Caco-2 (cell line): Measurements from ENCODE around the gene ZDHHC19. TPM values are rescaled to one million over a fixed set of nuclear protein-coding genes. Genes with fewer than 3 reads are reported as not detected.
"Not testable (repeated sequence)": the region's sequence is repeated elsewhere in the genome, so short reads cannot be mapped to it uniquely, and the experiment has no call there.

ENCODE experiments used
- BruUV-seq: library from RNA; stranded (reverse); fragments of 400-500 nt; replicated peaks from 2 replicates; lab custom pipeline; 2021; lab: Mats Ljungman, UMichigan
- CTCF ChIA-PET: fragments of 300-600 bp; sonication (Branson Sonifier 250); formaldehyde crosslinking; loops from one replicate; lab custom pipeline; 2022; ENCODE audit warnings: antibody characterized with exemption; lab: Charles Lee
- POLR2A ChIA-PET: fragments of 300-600 bp; sonication (Branson Sonifier 250); formaldehyde crosslinking; loops from one replicate; lab custom pipeline; 2022; ENCODE audit warnings: antibody characterized with exemption; lab: Charles Lee
- DNase-seq, 2 experiments: peaks; one replicate each; pipeline versions ENCODE4 v3.0.0 to v3.0.0-alpha.2; 2020 to 2022
- H3K27me3 ChIP-seq: replicated peaks from 2 replicates; pipeline ENCODE4 v1.6.0; 2011; ENCODE audit warnings: low read length; ENCODE audit not compliant: control insufficient read depth, insufficient read depth
- H3K36me3 ChIP-seq: 2 replicates; pipeline ENCODE4 v1.5.1; 2011; ENCODE audit warnings: low read length; ENCODE audit not compliant: control insufficient read depth, insufficient read depth
- H3K4me1 ChIP-seq: fragments of 250-450 bp; sonication (Bioruptor Pico); 2 replicates; pipeline ENCODE4 v1.5.1; 2020; ENCODE audit warnings: mild to moderate bottlenecking
- H3K4me3 ChIP-seq: 2 replicates; pipeline ENCODE4 v1.5.1; 2011; ENCODE audit warnings: low read depth, mild to moderate bottlenecking, control low read depth, low read length
- H3K9me3 ChIP-seq: fragments of 250-450 bp; sonication (Bioruptor Pico); 2 replicates; pipeline ENCODE4 v1.5.1; 2020; ENCODE audit warnings: mild to moderate bottlenecking, moderate library complexity
- H3K27ac Mint-ChIP-seq: one replicate; pipeline ENCODE4 v1.8.0; 2022; ENCODE audit warnings: mixed read lengths; ENCODE audit not compliant: unreplicated experiment
- H3K27me3 Mint-ChIP-seq: one replicate; pipeline ENCODE4 v1.8.0; 2022; ENCODE audit warnings: mixed read lengths; ENCODE audit not compliant: insufficient read depth, unreplicated experiment
- H3K36me3 Mint-ChIP-seq: one replicate; pipeline ENCODE4 v1.8.0; 2022; ENCODE audit warnings: mild to moderate bottlenecking, mixed read lengths; ENCODE audit not compliant: insufficient read depth, unreplicated experiment
- H3K4me1 Mint-ChIP-seq: one replicate; pipeline ENCODE4 v1.8.0; 2022; ENCODE audit warnings: low read depth, mixed read lengths; ENCODE audit not compliant: unreplicated experiment
- H3K4me3 Mint-ChIP-seq: one replicate; pipeline ENCODE4 v1.8.0; 2022; ENCODE audit warnings: mild to moderate bottlenecking, moderate library complexity, mixed read lengths; ENCODE audit not compliant: unreplicated experiment
- H3K9me3 Mint-ChIP-seq: one replicate; pipeline ENCODE4 v1.8.0; 2022; ENCODE audit warnings: mixed read lengths; ENCODE audit not compliant: unreplicated experiment
- intact Hi-C: fragments of 100-400 bp; cut with micrococcal nuclease; formaldehyde crosslinking; loops from one replicate; pipeline ENCODE4 v1.10.0; 2022; ENCODE audit not compliant: unreplicated experiment
- total RNA-seq: library from RNA; stranded (reverse); gene quantifications from 2 replicates; pipeline ENCODE4 v1.2.3, GENCODE V29; 2022
- TF ChIP-seq, protein P1 (sequence below), 2 experiments: fragments of 200-600 bp in 1 of 2; IDR thresholded peaks; 1 replicate in 1 of 2; 2 replicates in 1 of 2; pipeline versions ENCODE4 v1.5.1 to v1.8.0; 2011 to 2022; ENCODE audit warnings: antibody characterized with exemption in 1 of 2, control low read depth in 1 of 2, inconsistent platforms in 1 of 2, low read depth in 1 of 2, low read length in 1 of 2, mild to moderate bottlenecking in 1 of 2, moderate library complexity in 1 of 2; ENCODE audit not compliant: insufficient read depth in 1 of 2, severe bottlenecking in 1 of 2, unreplicated experiment in 1 of 2

The ZDHHC19 gene
- total RNA-seq, 1 experiment from 2014 or later = not detected

DNA sequence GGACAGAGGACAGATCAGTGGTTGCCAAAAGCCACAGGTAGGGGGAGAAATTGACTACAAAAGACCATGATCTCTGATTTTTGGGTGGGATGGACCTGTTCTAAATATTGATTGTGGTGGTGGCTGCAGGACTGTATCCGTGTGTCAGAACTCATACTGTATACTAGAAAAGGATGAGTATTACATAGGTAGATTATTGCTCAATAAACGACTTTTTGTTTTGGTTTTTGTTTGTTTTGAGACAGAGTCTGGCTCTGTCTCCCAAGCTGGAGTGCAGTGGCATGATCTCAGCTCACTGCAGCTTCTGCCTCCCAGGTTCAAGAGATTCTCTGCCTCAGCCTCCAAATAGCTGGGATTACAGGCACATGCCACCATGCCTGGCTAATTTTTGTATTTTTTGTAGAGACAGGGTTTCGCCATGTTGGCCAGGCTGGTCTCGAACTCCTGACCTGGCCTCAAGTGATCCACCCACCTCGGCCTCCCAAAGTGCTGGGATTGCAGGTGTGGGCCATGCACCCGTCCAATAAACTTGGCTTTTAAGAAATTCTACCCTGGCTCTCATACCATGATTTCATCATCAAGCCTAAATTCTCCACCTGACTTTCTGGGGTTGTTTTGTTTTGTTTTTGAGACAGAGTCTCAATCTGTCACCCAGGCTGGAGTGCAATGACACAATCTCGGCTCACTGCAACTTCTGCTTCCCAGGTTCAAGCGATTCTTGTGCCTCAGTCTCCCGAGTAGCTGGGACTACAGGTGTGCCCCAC is 5.6 kb downstream of the ZDHHC19 start:
- H3K4me3 ChIP-seq, intact Hi-C loops, BruUV-seq, H3K4me1 ChIP-seq, DNase-seq, H3K4me3 Mint-ChIP-seq, H3K27me3 ChIP-seq, H3K36me3 Mint-ChIP-seq, POLR2A ChIA-PET, H3K4me1 Mint-ChIP-seq, CTCF ChIA-PET, H3K27ac Mint-ChIP-seq, H3K36me3 ChIP-seq, H3K9me3 Mint-ChIP-seq, H3K27me3 Mint-ChIP-seq, H3K9me3 ChIP-seq: not testable (repeated sequence)

DNA sequence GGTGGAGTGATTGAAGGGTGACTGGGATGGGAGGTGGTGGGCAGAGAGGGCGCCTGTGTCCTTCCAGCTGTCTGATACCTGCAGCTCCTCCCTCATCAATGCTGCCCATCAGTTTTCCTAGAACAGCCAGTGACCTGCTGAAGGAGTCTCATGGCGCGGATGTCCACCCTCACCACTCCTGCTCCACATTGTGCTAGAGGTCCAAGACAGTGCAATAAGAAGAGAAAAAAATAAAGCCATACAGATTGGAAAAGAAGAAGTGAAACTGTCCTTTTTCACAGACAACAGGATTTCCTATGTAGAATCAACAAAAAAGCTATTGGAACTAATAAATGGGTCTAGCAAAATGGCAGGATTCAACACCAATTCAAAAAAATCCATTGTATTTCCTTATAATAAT is 7.4 kb downstream of the ZDHHC19 start:
- CTCF ChIA-PET = no interaction called here
- intact Hi-C loops = no loop called here
- Mint-ChIP-seq H3K27me3 (no peaks in the 10 kb centered on the region), H3K9me3 (no peaks in the 10 kb centered on the region), H3K4me3 (no peak overlapping the region), H3K4me1 (no peaks in the 10 kb centered on the region), H3K36me3 (peaks cover 5% of the 10 kb centered on the region), H3K27ac (no peak overlapping the region)
- Histone ChIP-seq H3K27me3 (no peaks in the 10 kb centered on the region), H3K4me1 (no peaks in the 10 kb centered on the region), H3K9me3 (no peaks in the 10 kb centered on the region; the same call in 1 of the 2 replicates), H3K36me3 (no peaks in the 10 kb centered on the region), H3K4me3 (no peak overlapping the region)
- POLR2A ChIA-PET = no interaction called here
- DNase-seq = no peak
- TF ChIP-seq, protein P1, sequence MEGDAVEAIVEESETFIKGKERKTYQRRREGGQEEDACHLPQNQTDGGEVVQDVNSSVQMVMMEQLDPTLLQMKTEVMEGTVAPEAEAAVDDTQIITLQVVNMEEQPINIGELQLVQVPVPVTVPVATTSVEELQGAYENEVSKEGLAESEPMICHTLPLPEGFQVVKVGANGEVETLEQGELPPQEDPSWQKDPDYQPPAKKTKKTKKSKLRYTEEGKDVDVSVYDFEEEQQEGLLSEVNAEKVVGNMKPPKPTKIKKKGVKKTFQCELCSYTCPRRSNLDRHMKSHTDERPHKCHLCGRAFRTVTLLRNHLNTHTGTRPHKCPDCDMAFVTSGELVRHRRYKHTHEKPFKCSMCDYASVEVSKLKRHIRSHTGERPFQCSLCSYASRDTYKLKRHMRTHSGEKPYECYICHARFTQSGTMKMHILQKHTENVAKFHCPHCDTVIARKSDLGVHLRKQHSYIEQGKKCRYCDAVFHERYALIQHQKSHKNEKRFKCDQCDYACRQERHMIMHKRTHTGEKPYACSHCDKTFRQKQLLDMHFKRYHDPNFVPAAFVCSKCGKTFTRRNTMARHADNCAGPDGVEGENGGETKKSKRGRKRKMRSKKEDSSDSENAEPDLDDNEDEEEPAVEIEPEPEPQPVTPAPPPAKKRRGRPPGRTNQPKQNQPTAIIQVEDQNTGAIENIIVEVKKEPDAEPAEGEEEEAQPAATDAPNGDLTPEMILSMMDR (IDR thresholded peaks at IDR 0.05; ENCODE audit: insufficient read depth in 1 of 2, low read depth in 1 of 2, low read length in 1 of 2, severe bottlenecking in 1 of 2, unreplicated experiment in 1 of 2) = no peak
- BruUV-seq = no TSS peak

DNA sequence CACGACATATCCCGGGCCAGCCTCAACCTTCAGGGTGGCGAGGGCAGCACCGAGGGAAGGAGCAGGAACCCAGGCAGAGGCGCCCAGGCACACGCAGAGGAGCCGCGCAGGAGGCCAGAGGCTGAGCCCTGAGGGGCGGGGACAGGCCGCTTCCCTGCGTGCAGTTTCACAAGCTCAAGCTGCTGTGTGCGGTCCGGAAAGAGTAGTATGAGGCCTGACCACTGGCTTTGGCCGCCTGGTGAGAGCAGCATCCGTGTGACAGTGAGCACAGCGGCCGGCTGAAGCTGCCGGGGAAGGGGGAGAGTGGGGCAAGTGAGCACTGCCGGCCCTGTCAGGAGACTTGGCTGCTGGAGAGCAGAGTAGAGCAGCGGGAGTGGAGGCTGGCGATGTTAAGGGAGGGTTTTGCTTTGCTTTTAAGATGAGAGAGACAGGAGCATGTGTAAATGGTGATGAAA is 8.7 kb downstream of the ZDHHC19 start:
- H3K9me3 ChIP-seq = no peaks in the 10 kb centered on the region; the same call in 1 of the 2 replicates
- no peaks in the 10 kb centered on the region for H3K4me1 Mint-ChIP-seq

More for the DNA sequence above, 8.7 kb downstream of the ZDHHC19 start:
- TF ChIP-seq, protein P1 (IDR thresholded peaks at IDR 0.05; ENCODE audit: insufficient read depth in 1 of 2, low read depth in 1 of 2, low read length in 1 of 2, severe bottlenecking in 1 of 2, unreplicated experiment in 1 of 2) = no peak
- H3K27me3 ChIP-seq = no peaks in the 10 kb centered on the region
- H3K4me1 ChIP-seq = no peaks in the 10 kb centered on the region
- peaks cover 5% of the 10 kb centered on the region for H3K36me3 Mint-ChIP-seq
- intact Hi-C loops = no loop called here
- ChIA-PET CTCF (no interaction called here), POLR2A (no interaction called here)
- no peak for DNase-seq
- H3K4me3 ChIP-seq = no peak overlapping the region
- no peak overlapping the region for H3K27ac Mint-ChIP-seq
- BruUV-seq = no TSS peak
- H3K9me3 Mint-ChIP-seq = no peaks in the 10 kb centered on the region
- no peaks in the 10 kb centered on the region for H3K36me3 ChIP-seq
- H3K27me3 Mint-ChIP-seq = no peaks in the 10 kb centered on the region
- H3K4me3 Mint-ChIP-seq = no peak overlapping the region
